Measurements from ENCODE around the gene PCSK2.

PCSK2 gene

GRCh38 chr20:17345321-17345720, 118.5 kb downstream of the PCSK2 start:
- Histone ChIP-seq H3K4me2 (ENCODE audit: low read length) (no peak overlapping the region), H3K27ac (ENCODE audit: low read depth, low read length) (no peak overlapping the region)
- TF ChIP-seq CTCF (IDR thresholded peaks at IDR 0.05; ENCODE audit: low read depth, low read length, poor library complexity, severe bottlenecking) (no peak), EZH2phosphoT487 (IDR thresholded peaks at IDR 0.05; ENCODE audit: borderline replicate concordance, low read length) (no peak)

GRCh38 chr20:17350321-17350720, 123.5 kb downstream of the PCSK2 start:
- H3K27ac ChIP-seq (ENCODE audit: low read depth, low read length): no peak overlapping the region
- H3F3A ChIP-seq (ENCODE audit: control insufficient read depth, insufficient read depth): no peaks in the 10 kb centered on the region
- H3K4me1 ChIP-seq (ENCODE audit: control insufficient read depth, low read length): no peaks in the 10 kb centered on the region
- H3K36me3 ChIP-seq (ENCODE audit: control insufficient read depth, low read length): no peaks in the 10 kb centered on the region
- H3K4me2 ChIP-seq (ENCODE audit: low read length): no peak overlapping the region
- H3K4me3 ChIP-seq (ENCODE audit: low read length): no peak overlapping the region
- H3K27me3 ChIP-seq (ENCODE audit: control insufficient read depth, low read length): no peaks in the 10 kb centered on the region
- no peaks in the 10 kb centered on the region for H4K20me1 ChIP-seq (ENCODE audit: control insufficient read depth, insufficient read depth, low read depth, low read length)
- TF ChIP-seq CTCF (IDR thresholded peaks at IDR 0.05; ENCODE audit: low read depth, low read length, poor library complexity, severe bottlenecking): no peak
- TF ChIP-seq EZH2phosphoT487 (IDR thresholded peaks at IDR 0.05; ENCODE audit: borderline replicate concordance, low read length): no peak
- no peaks in the 10 kb centered on the region for H3K79me2 ChIP-seq (ENCODE audit: control insufficient read depth, low read length)
- H3K9me3 ChIP-seq (ENCODE audit: control insufficient read depth, insufficient read depth, low read length): no peaks in the 10 kb centered on the region
- H3K9me2 ChIP-seq (replicated peaks; ENCODE audit: control insufficient read depth, low read length): no peaks in the 10 kb centered on the region

More at GRCh38 chr20:17345321-17345720, 118.5 kb downstream of the PCSK2 start:
- Histone ChIP-seq H3K9me2 (replicated peaks; ENCODE audit: control insufficient read depth, low read length) (no peaks in the 10 kb centered on the region), H3K36me3 (ENCODE audit: control insufficient read depth, low read length) (no peaks in the 10 kb centered on the region), H3K9me3 (ENCODE audit: control insufficient read depth, insufficient read depth, low read length) (no peaks in the 10 kb centered on the region), H4K20me1 (ENCODE audit: control insufficient read depth, insufficient read depth, low read depth, low read length) (no peaks in the 10 kb centered on the region), H3K27me3 (ENCODE audit: control insufficient read depth, low read length) (no peaks in the 10 kb centered on the region), H3K4me3 (ENCODE audit: low read length) (no peak overlapping the region), H3F3A (ENCODE audit: control insufficient read depth, insufficient read depth) (no peaks in the 10 kb centered on the region), H3K79me2 (ENCODE audit: control insufficient read depth, low read length) (no peaks in the 10 kb centered on the region), H3K4me1 (ENCODE audit: control insufficient read depth, low read length) (no peaks in the 10 kb centered on the region)

- Histone ChIP-seq H3K27ac (ENCODE audit: low read depth, low read length) (no peak overlapping the region), H3K79me2 (ENCODE audit: control insufficient read depth, low read length) (no peaks in the 10 kb centered on the region), H3K9me3 (ENCODE audit: control insufficient read depth, insufficient read depth, low read length) (no peaks in the 10 kb centered on the region), H3K4me3 (ENCODE audit: low read length) (no peak overlapping the region), H3K4me1 (ENCODE audit: control insufficient read depth, low read length) (no peaks in the 10 kb centered on the region), H3K9me2 (replicated peaks; ENCODE audit: control insufficient read depth, low read length) (no peaks in the 10 kb centered on the region), H3K36me3 (ENCODE audit: control insufficient read depth, low read length) (no peaks in the 10 kb centered on the region), H4K20me1 (ENCODE audit: control insufficient read depth, insufficient read depth, low read depth, low read length) (no peaks in the 10 kb centered on the region), H3K4me2 (ENCODE audit: low read length) (no peak overlapping the region), H3F3A (ENCODE audit: control insufficient read depth, insufficient read depth) (no peaks in the 10 kb centered on the region), H3K27me3 (ENCODE audit: control insufficient read depth, low read length) (no peaks in the 10 kb centered on the region)
- no peak for TF ChIP-seq EZH2phosphoT487 (IDR thresholded peaks at IDR 0.05; ENCODE audit: borderline replicate concordance, low read length)
Measured at GRCh38 chr20:17357238-17357637, 130.4 kb downstream of the PCSK2 start.

GRCh38 chr20:17358854-17359253, 132.0 kb downstream of the PCSK2 start:
- Histone ChIP-seq H3K9me3 (ENCODE audit: control insufficient read depth, insufficient read depth, low read length) (no peaks in the 10 kb centered on the region), H3K4me3 (ENCODE audit: low read length) (no peak overlapping the region), H3K36me3 (ENCODE audit: control insufficient read depth, low read length) (no peaks in the 10 kb centered on the region), H3K79me2 (ENCODE audit: control insufficient read depth, low read length) (no peaks in the 10 kb centered on the region), H3K9me2 (replicated peaks; ENCODE audit: control insufficient read depth, low read length) (no peaks in the 10 kb centered on the region), H4K20me1 (ENCODE audit: control insufficient read depth, insufficient read depth, low read depth, low read length) (no peaks in the 10 kb centered on the region), H3F3A (ENCODE audit: control insufficient read depth, insufficient read depth) (no peaks in the 10 kb centered on the region), H3K27me3 (ENCODE audit: control insufficient read depth, low read length) (no peaks in the 10 kb centered on the region), H3K4me1 (ENCODE audit: control insufficient read depth, low read length) (no peaks in the 10 kb centered on the region), H3K4me2 (ENCODE audit: low read length) (no peak overlapping the region), H3K27ac (ENCODE audit: low read depth, low read length) (no peak overlapping the region)
- TF ChIP-seq EZH2phosphoT487 (IDR thresholded peaks at IDR 0.05; ENCODE audit: borderline replicate concordance, low read length) (no peak), CTCF (IDR thresholded peaks at IDR 0.05; ENCODE audit: low read depth, low read length, poor library complexity, severe bottlenecking) (no peak)
